CD1c-positive myeloid dendritic cell (primary cell): ENCODE results near the gene CCDC136.

ENCODE experiments used
- DNase-seq: peaks from one replicate; pipeline ENCODE4 v3.0.0-alpha.2; 2016; ENCODE audit errors: extremely low spot score

CCDC136 gene

DNA sequence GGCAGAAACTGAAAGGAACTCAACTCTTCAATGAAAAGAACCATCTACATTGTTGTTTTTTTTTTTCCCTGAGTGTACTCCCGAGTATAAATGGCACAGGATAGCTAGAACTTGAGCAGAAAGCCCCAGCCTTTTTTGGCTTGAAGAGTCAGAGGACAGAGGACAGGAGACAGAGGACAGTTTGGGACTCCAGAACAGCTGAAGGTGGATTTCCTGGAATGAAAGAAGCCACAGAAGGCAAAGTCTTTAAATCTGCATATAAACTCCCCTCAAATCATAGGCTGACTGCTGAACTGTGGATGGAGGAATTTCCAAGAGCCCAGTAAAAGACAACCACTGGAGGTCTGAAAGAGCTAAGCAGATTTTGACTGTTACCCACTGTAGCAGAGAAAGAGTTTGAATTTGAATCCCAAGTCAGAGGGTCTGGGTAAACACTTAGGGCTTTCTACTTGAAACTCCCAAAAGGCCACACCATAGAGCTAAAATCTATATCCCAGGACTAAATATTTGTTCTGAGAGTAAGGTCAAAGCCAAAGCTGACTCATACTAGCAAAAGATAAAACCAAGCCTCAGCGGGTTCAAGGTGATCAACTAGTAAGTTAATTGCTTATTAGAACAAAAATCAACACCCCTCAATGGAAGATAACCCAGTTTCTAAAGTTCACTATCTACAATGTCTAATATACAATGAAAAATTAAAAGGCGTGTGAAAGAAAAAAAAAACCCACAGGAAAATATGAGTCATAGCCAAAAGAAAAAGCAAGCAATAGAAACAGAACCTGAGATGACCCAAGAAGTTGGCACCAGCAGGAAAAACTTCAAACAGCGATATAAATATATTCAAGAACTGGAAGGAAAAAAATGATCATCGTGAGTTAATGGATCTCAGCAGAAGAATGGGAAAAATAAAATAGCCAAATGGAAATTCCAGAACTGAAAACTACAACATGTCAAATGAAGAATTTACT is 14.3 kb upstream of the CCDC136 start:
- DNase-seq, result no peak

DNA sequence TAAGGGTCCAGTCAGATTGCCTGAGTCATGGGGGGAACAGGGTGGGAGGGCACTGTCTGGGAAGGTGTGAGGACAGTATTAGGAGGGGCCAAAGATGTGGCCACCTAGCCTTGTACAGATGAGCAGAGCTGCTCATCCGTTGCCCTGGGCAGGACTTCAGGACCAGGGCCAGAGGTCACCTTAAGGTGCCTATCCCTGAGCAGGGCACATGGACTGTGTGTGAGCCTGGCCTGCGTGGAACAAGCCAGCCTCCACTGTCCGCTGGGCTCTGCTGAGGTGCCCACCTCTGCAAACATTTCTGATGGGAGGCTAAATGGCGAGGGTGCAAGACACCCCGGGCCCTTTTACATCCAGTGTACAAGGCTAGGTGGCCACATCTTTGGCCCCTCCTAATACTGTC is 12.8 kb upstream of the CCDC136 start:
- DNase-seq, result no peak

DNA sequence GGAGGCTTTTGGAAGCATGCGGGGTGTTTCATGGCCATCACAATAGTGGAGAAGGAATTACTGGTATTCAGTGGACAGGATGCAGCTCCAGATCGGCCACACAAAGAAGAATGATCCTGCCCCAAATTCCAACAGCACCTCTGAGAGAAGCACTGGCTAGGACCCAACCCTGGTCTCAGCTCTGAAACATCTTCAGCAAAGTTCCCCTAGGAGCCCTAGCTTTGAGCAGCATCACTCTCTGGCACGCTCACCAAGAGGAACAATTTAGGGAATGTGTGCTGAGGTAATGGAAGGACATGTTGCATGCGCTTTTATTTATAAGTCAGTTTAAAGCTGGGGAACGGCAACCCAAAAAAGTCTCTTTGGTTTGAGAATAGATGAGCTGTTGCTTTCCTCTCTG is 10.6 kb upstream of the CCDC136 start:
- no peak for DNase-seq

DNA sequence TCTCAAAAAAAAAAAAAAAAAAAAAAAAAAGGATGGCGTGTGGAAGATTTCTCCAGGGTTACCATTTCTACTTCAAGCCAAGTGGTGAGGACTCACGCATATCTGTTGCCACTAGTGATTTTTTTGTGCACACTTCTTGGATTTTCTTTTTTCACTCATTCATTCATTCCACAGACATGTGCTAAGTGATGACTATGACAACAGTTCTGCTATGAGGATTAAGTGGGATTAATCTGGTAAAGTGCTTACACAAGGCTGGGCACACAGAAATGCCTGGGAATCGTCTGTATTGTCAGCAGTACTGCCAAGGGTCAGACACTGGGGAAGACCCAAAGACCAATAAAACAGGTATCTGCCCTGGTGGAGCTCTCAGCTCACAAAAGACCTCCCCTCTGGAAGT is 9.9 kb upstream of the CCDC136 start:
- DNase-seq, result no peak

DNA sequence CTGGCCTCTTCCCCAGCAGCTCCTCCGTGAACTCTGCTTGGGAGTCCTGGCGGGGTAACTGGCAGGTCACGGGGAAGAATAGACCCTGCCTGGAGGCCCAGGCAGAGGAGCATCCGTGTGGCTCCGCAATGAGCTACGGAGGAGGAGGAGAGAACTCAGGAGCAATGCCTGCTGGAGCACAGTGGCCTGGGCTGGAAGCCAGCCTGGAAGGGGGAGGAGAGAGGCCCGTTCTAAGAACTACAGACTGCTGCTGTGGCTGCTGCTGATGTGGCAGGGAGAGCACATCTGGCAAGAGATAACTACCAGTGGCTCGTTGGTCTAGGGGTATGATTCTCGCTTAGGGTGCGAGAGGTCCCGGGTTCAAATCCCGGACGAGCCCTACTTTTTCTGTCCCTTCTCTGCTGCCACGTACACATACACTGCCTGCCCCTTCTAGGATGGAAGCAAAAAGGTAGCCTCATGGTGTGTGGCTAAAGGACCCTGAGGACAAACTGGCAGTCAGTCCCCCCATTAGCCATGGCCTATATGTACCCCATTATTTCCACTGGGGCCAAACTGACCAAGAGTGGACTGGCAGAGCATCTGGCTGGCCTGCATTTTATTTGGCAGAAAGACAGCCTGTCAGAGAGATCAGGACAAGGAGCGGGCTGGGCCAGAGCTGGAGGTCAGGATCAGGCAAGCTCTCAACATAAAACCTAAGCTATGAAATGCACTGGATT is 8.5 kb upstream of the CCDC136 start:
- no peak for DNase-seq

DNA sequence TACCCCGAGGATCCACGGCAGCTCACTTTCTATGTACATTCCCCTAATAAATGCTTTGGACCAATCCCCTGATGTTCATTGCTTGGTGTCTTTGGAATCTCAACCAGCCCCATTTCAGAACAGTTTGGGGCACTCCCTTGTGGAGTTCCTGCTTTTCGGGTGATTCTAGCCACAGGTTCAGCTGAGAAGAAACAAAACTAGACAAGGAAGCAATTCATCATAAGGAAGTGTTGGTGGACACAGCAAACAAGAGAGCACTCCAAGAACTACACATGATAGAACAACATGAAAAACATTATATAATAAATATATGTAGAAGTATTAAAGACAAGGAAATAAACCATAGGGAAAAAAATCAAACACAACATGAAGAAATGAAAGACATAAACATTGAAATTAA is 6.0 kb upstream of the CCDC136 start:
- no peak for DNase-seq

DNA sequence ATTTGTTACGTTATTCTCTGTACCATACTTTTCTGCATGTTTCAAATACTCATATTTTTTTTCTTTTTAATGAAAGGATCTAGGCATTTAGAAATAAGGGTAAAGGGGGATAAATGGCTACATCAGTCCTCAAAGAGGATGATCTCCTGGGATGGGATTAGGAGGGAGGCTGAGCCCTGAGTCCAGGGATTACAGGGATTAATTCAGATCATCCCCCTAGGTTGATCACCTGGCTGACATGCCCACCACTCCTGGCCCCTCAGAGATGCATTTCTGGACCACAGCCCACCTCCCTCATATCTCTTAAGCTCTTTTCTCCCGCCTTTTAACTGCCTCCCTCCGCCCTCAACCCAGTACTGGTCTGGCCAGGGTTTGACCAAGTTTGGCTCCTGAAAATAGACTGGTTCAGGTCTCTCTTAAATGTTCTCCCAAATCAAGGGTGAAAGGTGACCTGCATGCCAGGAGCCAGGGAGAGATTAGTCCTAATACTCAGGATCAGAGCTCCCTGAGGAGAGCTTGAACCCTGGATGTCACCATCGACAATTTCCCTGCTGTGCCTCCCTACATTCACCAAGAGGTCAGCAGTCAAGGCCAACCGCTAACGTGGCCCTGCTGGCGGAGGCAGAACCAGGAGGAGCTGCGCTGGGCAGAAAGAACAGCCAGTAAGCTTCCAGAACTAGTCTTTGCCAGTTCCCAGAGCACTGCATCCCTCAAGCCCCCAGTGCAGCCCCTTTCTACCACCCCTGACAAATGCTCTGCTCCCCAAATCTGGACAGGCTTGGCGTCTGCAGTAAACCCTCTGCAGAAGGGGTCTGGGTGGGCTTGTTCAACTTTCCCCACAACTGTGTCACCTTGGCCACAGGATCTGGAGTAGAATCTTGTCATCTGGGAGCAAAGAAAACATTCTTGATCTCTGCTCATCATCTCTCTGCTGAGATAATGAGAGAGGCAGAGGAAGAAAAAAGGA is 3.0 kb upstream of the CCDC136 start:
- no peak for DNase-seq

DNA sequence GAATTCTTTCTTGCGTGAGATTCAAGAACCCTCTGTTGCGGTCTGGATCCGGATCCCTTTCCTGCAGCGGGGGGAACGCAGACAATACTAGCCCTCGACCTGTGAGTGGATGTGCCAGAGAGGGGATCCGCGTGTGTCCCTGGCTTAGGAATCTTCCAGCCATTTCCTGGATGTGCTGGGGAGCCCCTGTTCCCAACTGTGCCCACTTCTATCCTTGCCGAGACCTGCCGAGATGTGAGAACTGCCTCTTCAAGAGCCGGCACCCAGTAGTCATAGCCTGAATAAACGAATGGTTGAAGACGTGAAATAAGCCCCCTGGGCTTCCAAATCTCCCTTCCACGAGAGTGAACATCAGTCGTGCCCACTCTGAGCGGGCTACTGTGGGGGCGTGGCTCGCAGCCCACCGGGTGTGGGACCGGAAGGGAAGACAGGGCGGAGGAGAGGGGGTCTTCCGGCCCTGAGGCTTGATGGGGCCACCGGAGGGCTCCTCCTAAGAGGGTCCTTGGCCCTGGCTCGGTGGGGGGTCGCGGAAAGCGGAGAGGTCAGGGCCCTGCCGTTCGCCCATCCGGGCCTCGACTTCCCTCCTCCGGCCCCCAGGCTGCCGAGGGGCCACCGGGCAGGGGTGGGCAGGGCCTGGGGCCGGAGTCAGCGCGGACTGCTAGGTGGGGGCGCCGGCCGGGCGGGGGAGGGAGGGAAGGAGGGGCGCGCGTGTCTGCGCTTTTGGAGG is 1.3 kb upstream of the CCDC136 start:
- no peak for DNase-seq

DNA sequence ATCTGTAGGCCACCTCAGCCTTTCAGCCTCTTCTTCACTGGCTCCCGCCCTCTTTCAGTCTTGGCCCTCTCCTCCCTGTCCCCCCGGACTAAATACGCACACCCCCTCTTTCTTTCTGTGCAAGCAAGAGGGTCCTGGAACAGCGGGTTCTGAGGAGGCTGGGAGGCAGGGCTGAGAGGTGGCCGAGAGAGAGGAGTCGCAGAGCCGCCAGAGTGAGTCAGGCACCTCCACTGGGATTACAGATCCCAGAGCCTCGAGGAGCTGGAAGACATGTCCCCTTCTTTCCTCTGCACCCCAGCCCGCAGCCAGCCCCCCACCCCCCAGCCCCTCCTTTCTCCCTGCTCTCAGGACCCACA is 182 bp downstream of the CCDC136 start:
- no peak for DNase-seq

DNA sequence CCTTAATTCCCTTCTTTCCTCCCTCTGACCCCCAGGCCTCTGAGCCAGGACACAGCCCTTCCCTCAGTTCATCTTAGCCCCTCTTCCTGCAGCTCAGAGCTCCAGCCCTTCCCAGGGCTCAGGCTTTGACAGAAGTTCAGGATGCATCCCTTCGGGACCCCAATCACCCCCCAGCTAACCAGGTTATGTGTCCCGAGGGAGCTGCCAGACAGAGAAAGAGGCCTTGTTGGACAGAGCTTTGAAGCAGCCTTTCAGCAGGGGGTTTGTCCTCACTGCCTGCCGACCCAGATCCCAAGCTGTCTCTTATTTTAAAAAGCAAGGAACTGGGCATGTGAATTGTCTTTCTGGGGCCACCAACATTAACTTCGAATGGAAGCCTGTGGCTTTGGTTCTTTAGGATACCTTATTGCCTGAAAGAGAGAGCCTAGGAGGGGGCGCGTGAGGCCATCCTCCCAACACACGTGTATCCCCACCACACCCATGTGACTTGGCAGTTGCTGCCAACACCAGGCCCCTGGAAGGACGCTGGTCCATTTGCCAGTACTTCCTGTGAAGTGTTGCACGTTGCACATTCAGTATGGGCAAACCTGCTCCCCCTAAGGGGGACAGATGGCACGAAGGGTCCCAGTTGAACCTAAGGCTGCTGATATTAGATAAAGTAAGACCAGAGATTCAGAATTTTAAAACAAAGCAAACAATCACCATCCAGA is 858 bp downstream of the CCDC136 start:
- no peak for DNase-seq

DNA sequence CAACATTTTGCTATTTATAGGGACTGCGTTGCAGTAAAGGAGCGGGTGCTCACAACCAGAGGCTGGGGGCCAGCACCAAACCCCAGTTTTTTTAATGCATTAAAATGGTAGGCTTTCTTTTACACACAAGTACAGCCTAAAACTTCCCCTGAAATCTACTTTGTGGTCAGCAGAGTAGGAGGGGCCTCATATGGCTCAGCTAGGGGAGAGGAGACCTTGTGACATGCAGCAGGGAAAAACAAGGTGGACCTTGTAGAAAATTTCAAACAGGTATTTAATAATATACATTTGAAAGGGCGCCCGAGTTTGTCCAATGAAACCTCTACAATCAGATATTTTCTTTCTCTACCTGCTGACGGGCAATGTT is 1.4 kb downstream of the CCDC136 start:
- no peak for DNase-seq

DNA sequence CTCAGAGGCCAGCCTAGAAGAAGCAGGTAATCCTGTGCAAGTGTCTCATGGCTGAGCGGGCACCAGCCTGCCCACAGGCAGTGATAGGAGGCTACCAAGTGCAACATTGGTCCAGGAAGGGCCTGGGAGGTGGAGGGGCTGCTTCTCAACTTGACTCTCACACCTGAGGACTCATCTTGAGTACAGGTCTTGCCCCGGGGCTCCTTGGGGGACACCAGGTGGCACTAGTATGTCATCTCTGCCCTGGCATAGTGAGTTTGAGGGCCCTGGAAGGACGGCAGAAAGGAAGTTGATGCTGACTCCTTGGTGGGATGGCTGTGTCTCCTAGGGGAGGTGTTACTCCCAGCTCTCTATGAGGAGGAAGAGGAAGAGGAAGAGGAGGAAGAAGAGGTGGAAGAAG is 2.3 kb downstream of the CCDC136 start:
- DNase-seq, result no peak

DNA sequence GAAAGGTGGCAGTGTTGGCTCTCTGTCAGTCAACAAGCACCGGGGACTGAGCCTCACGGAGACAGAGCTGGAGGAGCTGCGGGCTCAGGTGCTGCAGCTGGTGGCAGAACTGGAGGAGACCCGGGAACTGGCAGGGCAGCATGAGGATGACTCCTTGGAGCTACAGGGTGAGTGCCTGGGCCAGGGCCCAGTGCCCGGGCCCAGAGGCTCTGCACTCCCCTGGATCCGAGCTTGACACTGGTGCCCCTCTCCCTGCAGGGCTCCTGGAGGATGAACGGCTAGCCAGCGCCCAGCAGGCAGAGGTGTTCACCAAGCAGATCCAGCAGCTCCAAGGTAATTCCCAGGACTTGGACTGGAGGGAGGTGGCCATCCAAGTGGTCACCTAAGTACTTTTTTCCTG is 2.7 kb downstream of the CCDC136 start:
- no peak for DNase-seq

DNA sequence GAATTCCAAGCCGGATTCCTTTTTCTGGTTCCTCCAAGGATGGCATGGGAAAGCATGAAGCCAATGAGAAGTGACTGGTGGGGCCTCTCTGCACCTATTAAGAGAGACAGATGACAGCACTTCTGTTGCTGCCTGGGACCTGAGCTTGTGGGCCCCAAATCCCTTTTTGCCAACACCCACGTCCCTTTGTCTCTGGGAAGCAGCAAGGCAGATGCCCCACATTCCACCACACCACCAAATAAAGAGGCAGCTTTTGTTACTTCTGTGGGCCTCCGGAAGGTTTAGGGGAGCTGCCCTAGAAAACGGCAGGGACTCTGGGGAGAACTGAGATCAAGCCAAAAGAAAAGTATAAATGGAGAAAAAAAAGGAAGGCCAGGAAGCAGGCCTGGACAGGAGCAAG is 3.4 kb downstream of the CCDC136 start:
- no peak for DNase-seq

DNA sequence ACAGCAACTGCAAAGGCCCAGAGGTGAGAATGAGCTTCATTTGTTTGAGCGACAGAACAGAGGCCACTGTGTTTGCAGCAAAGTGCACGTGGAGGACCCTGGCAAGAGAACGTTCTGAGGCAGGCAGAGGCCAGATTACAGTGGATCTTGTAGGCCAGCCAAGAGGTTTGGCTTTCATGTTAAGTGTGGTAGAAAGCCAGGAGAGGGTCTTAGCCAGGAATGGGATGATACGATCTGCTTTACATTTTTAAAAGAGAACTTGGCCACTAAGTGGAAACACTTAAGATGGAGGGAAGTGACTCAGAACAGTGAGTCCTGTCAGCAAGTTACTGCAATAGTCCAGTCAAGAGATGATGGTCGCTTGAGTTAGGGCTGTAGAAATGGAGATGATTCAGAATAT is 4.6 kb downstream of the CCDC136 start:
- DNase-seq, result no peak

DNA sequence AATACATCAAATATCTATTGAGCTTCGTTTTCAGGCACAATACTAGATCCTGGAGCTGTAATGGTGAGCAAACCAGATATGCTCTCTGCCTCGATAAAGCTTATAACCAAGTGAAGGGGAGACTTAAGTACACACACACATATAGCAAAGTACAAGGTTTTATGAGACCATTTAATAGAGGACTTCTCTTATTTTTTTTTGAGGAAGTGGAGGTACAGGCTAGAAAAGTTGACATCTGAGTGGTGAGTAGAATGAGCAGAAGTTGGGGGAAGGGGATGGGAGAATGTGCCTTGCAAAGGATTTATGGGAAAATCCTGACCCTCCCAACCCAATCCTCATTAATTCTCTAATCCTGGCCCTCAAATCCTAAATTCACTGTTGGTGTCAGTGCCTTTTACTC is 7.7 kb downstream of the CCDC136 start:
- peak; percentile 16 for DNase-seq

DNA sequence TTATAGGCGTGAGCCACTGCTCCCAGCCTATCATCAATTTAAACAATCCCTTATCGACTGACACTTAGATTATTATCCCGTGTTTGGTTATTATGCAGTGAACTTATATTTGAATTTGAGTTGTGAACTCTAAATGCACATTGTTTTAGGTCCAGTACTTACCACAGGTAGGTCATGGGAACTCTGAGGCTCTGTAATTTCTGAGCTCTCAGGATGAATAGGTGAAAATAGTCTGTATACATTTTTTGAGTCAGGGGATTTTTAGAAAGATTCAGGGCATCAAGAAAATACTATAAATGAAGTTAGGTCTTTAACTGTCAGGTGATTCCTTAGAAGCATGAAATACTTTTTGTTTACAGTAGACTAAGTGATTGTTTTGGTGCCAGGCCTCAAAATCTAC is 8.8 kb downstream of the CCDC136 start:
- no peak for DNase-seq

DNA sequence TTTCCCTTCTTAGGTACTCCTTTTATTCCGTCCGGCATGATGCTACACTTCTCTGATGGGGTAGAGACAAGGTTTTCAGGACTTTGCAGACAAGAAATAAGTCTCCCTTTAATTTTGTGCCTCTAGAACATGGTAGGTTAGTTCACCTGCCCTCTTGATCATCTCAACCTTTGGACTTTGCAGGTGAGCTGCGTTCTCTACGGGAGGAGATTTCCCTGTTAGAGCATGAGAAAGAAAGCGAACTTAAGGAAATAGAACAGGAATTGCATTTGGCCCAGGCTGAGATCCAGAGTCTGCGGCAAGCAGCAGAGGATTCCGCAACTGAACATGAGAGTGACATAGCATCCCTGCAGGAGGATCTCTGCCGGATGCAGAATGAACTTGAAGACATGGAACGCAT is 9.2 kb downstream of the CCDC136 start:
- DNase-seq, result no peak

DNA sequence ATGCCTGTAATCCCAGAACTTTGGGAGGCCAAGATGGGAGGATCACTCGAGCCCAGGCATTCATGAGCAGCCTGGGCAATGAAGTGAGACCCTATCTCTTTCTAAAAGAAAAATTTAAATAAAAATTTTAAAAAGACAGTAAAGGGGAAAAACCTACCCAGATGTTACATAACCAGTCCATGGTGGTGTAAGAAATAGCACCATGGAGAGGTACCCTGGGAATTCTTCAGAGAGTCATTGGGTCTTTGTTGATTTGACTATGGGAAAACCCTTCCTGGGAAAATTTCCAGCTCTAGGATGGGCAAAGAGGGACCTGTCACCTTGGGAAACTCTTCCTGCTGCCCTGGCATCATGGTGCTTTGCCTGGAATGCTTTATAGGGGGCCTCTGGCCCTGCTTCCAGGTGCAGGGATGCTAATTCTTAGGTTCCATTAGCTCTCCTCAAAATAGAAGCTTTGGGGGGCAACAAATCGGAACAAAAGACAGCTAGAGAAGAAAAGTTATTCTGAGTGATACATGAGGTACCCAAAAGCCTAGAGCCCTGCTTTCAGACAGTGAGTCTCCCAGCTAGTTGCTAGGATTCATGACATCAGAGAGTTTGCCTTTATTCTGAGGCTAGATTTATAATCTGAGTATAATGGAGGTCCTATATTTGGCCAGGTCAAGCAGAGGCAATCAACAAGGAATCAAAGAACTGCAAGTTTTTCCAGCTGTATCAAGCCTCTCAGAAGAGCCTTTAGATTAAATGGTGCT is 10.1 kb downstream of the CCDC136 start:
- DNase-seq, result no peak

DNA sequence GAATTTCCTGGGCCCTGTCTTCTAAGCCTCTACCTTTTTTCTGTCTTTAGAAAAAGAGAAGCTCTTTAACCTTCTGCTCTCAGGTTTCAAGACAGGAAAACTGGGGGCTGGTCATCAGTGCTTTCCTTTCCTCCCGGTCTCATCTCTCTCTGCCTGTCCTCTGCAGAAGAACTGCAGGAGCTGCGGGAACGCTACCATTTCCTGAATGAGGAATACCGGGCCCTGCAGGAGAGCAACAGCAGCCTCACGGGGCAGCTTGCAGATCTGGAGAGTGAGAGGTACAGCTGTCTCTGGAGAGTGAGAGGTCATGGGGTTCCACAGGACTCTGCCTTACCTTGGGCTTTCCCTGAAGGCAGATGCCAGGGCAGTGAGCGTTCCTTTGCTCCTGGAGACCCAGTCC is 12.7 kb downstream of the CCDC136 start:
- DNase-seq, result no peak
